Measurements from ENCODE around the gene MYL2.

DNA sequence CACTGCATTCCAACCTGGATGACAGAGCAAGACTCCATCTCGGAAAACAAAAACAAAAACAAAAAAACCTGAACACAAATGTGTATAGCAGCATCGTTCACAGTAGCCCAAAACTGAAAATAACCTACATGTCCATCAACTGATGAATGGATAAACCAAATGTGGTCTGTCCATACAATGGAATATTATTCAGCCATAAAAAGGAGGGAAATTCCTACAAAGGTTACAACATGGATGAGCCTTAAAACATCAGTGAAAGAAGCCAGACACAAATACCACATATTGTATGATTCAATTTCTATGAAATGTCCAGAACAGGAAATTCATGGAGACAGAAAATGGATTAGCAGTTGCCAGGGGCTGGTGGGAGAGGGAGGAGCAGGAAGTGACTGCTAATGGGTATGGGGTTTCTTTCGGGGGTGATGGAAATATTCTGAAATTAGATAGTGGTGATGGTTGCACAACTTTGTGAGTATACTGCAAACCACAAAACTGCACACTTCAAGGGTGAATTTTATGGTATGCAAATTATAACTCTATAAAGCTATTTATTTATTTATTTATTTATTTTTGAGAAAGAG is 4.0 kb downstream of the MYL2 start:
- TF ChIP-seq TAF1 (IDR thresholded peaks at IDR 0.05; ENCODE audit: low read depth, low read length): no peak
- TF ChIP-seq POLR2A (IDR thresholded peaks at IDR 0.05; ENCODE audit: low read depth, low read length): no peak
- no peak for TF ChIP-seq SPI1 (IDR thresholded peaks at IDR 0.05; ENCODE audit: low read depth, low read length)
- TF ChIP-seq POLR2AphosphoS5 (IDR thresholded peaks at IDR 0.05; ENCODE audit: low read depth, low read length): no peak

All from GM12891 (cell line).